ENCODE results near the gene FAM83D. TPM values are rescaled to one million over a fixed set of nuclear protein-coding genes. Genes with fewer than 3 reads are reported as not detected.

Gene FAM83D
- total and polyA plus RNA-seq, 2 of the 8 experiments (the other 6 are each of a cell fraction or from before 2014, with no cell fraction given): 60.9 to 62.6 TPM

DNA sequence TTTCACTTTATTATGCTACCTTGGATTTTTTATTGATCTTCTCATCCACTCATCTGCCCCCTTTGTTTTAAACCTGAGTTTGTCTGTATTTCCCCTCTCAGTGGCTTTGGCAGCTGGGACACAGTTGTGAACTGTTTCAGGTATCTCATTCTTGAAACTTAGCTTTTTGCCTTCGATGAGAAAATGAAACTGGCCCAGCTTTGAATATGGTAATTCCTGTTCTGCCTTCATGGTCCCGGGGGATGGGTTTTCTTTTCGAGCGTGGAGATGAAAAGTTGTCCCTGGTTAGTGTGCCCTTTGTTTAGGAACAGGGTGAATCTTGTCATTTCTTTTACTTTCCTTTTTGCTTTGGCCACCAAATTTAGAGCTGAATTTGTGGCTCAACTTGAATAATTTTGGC is 61.6 kb downstream of the FAM83D start (continued):
- TF ChIP-seq CHD7 (IDR thresholded peaks at IDR 0.05; ENCODE audit: insufficient replicate concordance, low read length): no peak
- no peak for TF ChIP-seq SP2 (IDR thresholded peaks at IDR 0.05; ENCODE audit: low read length)
- TF ChIP-seq TBP (IDR thresholded peaks at IDR 0.05; ENCODE audit: low read depth, low read length): no peak
- no peak for TF ChIP-seq CBX8 (IDR thresholded peaks at IDR 0.05; ENCODE audit: borderline replicate concordance, low read depth, low read length)
- TF ChIP-seq EP300 (IDR thresholded peaks at IDR 0.05; ENCODE audit: borderline replicate concordance in 1 of 2, low read depth in 2 of 2, low read length in 2 of 2): no peak
- TF ChIP-seq, protein P1, sequence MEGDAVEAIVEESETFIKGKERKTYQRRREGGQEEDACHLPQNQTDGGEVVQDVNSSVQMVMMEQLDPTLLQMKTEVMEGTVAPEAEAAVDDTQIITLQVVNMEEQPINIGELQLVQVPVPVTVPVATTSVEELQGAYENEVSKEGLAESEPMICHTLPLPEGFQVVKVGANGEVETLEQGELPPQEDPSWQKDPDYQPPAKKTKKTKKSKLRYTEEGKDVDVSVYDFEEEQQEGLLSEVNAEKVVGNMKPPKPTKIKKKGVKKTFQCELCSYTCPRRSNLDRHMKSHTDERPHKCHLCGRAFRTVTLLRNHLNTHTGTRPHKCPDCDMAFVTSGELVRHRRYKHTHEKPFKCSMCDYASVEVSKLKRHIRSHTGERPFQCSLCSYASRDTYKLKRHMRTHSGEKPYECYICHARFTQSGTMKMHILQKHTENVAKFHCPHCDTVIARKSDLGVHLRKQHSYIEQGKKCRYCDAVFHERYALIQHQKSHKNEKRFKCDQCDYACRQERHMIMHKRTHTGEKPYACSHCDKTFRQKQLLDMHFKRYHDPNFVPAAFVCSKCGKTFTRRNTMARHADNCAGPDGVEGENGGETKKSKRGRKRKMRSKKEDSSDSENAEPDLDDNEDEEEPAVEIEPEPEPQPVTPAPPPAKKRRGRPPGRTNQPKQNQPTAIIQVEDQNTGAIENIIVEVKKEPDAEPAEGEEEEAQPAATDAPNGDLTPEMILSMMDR (IDR thresholded peaks at IDR 0.05; ENCODE audit: control extremely low read depth in 1 of 3, insufficient read depth in 1 of 3, low read depth in 1 of 3, low read length in 3 of 3): no peak
- TF ChIP-seq E2F6 (IDR thresholded peaks at IDR 0.05): no peak
- TF ChIP-seq CHD1 (IDR thresholded peaks at IDR 0.05; ENCODE audit: low read depth, low read length): no peak
